Right ventricle myocardium inferior (tissue), 1 donor: Measurements from ENCODE around the gene PUDP. TPM values are rescaled to one million over a fixed set of nuclear protein-coding genes. Genes with fewer than 3 reads are reported as not detected.
"Not testable (repeated sequence)": the region's sequence is repeated elsewhere in the genome, so short reads cannot be mapped to it uniquely, and the experiment has no call there.

Experiments
- ATAC-seq: fragments of 200-7000 bp; cut with Tn5 transposase; one replicate; pipeline ENCODE4 v1.9.1; 2020; ENCODE audit warnings: mild to moderate bottlenecking, moderate library complexity
- DNase-seq: peaks from one replicate; pipeline ENCODE4 v3.0.0; 2021; ENCODE audit errors: missing footprints
- intact Hi-C: fragments of 100-400 bp; cut with DNase I; formaldehyde crosslinking; loops from one replicate; pipeline ENCODE4 v1.11.0; 2022
- microRNA-seq: library from miRNA; unstranded; fragments of <30 nt; microRNA quantifications from one replicate; pipeline ENCODE4 v1.2.0, GENCODE V29; 2020
- total RNA-seq: library from RNA; stranded (reverse); fragmentation: NEBNext Ultra II Directional; extraction: Animal tissue kit (Norgen Biotek cat#: 25700); gene quantifications from one replicate; pipeline ENCODE4 v1.2.1, GENCODE V29; 2021
- donor health status: DM: no; HTN: yes; CAD: no; lungs with severe emphysema.

The PUDP gene
- total RNA-seq, 1 donor from 2014 or later = 22.1 TPM

DNA sequence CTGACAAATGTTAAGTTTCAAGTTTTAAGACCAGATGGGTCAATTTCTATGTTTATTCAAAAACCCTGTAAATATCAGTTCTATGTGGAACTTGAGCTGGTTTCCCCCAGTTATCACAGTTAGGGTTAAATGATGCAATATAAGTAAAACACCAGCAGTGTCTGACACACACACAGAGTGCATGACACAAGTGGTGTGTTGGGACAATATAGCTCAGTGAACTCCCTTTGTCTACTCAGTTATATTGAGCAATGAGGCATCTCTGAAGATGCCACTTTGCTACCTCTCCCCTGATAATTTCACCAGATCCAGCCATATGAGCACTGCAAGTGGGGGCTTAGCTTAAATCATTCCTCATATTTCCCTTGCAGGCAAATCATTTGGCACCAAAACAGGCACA lies 140.6 kb downstream of the PUDP start:
- ATAC-seq, intact Hi-C loops, DNase-seq: not testable (repeated sequence)

Small RNA genes within 50 kb of the gene (microRNA-seq; reads per million reads assigned to microRNA genes)
- not detected for gene MIR4767

Other genes with a start within 250 kb of the PUDP start
- 5.0 TPM for gene STS, start 441 bp downstream of the PUDP start, total RNA-seq